NCI-H1417 treated with DMSO at 0.1 percent for 48 hours (cell line): ENCODE measurements around the gene FGF12.
"Not testable (repeated sequence)": the region's sequence is repeated elsewhere in the genome, so short reads cannot be mapped to it uniquely, and the experiment has no call there.

ENCODE experiments used
- DNase-seq: peaks from one replicate; lab custom pipeline; 2025; lab: John Stamatoyannopoulos, UW

Gene FGF12

DNA sequence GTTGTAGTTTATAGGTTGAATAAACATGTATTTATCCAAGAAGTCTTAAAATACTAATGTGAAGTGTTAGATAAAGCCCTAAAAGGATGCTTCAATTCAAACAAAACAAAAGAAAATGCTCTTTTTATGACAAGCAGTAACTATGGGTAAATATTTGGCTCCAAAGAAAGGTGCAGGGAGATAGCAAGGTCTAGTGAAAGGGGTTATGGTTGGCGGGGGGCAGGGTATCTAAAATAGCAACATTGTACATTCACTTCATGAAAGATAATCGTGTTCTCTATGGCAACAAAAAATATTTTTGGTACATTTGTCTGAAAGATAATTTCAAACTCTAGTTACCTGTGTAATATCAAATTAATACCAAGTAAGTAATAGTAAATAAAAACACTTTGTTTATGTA is 149.5 kb downstream of the FGF12 start:
- no peak for DNase-seq

DNA sequence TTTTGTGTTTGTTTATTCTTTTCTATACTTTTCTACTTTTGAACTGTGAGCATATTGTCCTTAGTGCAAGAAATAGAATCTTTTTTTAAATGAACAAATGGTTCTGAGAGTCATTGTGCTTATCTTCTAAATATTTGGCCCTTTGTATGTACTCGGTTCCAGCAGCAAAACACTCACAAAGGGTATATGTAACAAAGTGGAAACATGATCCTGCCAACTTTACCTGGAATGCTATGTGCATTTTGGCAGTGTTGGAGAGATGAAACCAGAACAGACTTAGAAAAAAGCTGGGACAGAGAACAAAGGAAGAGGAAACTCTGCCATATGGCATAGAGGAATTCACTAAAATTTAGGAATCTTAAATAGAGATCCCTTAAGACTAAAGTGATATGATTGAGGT is 150.1 kb downstream of the FGF12 start:
- no peak for DNase-seq

DNA sequence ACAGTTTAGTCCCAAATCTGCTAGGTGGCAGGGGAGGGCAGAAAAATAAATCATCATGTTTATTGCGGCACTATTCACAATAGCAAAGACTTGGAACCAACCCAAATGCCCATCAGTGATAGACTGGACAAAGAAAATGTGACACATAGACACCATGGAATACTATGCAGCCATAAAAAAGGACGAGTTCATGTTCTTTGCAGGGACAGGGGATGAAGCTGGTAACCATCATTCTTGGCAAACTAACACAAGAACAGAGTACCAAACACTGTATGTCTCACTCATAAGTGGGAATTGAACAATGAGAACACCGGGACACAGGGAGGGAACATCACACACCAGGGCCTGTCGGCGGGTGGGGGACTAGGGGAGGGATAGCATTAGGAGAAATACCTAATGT is 150.6 kb downstream of the FGF12 start:
- not testable (repeated sequence) for DNase-seq

DNA sequence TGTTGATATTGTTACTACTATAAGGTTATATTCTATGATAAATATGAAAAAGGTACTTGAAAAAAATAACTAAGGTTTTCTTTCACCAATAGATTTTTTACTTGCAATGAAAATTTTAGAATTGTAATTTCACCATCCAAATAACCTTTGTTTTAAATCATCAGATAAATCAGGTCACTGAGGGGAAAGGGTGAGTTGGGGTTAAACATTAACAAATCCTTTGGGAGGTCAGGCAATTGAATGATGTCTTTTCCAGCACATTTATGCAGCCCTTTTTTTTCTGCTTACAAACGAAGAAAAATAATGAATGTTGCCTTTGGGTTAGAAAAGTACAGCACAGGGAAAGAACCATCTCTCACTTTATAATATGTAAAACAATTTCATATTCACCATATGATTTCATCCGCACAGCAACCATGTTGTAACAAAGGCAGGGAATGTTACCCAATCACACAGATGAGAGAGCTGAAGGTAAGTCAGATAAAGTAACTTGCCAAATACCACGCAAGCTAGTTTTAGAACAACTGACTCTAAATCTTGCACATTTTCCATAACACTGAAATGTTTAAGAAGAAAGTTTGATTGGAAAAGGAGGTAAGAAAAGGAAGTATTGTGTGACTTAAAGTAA is 151.3 kb downstream of the FGF12 start:
- DNase-seq: no peak

DNA sequence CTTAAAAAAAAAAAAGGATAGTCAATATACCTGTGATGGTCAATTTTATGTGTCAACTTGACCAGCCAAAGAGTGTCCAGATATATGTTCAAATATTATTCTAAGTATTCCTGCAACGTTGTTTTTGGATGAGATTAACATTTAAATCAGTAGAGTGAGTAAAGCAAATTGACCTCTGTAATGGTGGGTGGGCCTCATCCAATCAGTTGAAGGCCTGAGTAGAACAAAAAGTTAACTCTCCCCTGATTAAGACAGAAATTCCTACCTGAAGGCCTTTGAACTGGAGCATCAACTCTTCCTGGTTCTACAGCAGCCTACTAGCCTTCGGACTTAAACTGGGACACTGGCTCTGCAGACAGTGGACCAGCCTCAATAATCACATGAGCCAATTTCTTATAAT is 154.1 kb downstream of the FGF12 start:
- DNase-seq: no peak

DNA sequence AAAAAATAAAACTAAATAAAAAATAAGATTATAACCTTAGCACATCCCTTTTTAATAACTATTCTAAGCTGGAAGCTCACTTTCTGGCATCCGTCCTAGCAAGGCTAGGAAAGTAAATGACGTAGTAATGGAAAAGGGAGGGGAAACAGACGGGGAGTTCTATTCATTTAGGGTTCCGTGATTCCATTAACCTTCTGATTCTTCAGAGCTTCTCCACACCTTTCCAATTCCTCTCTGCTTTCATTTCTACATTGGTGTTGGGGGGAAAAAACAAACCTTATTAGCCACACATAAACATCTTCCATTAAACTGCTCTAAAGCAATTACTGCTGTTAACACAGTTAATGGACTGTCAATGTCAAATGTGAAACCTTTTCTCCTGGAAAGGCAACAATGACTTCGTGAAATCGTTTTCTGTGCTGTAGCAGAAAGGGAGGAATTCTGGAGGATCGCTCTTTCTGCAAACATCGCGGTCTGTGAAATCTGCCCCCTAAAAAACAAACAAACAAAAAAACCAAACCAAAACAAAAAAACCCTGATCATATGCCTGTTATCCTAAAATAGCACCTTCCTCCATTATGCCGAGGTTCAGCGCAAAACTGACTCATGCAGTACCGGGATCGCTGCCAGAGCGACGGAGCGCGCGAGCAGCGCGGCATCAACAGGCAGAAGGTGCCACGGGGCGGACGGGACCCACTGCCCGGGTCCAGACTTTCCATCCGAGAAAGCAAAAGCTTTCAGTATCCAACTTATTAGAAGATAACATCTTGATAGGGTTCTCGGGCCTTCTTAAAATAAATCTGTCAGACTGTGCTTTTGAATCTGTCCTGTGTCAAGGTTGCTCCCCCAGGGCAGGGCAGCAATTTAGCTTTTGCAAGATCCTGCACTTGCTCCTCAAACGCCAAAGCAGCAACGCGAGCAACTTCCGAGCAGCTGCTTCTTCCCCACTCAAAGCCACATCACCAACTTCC is 156.2 kb downstream of the FGF12 start:
- DNase-seq: no peak

DNA sequence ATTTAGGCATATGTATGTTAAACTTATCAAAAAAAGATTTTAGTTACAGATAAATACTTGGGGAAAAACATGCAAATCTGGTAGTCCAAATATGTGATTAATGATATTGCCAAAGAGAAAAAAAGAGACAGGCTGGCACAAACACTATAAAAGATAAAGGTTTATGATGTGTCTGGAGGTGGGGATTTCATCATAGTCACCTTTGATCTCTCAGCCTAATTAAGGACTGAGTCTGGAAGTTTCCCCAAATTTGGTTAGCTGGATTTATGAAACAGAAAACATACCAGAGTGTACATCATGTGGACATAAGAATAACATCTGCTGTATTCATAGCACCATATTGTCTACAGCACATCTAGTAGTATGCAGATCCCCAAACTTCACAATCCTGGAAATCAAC is 157.0 kb downstream of the FGF12 start:
- DNase-seq: no peak

DNA sequence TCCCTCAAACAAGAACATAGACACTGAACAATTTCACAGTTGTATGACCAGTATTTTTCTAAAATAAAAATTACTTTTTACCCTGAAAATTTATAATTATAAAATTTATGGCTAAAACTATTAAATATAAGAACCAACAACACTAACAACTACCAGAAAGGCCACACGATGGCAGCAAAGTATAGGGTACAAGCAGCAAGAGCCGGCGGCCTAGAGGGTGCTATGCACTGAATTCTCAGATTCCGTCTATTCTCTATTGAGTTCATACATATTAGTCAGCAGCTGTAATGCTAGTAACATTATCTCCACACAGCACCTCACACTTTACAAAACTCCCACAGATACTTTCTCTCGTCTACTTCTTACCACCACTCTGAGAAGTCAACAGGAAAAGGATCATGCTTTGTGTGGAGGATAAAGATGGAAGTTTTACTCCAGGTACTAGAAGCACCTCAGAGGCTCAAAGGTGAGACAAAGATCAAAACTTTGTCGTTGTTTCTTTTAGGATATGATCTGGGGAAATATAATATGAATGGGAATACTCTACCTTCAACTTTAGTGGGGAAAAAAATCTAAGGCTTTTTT is 160.5 kb downstream of the FGF12 start:
- DNase-seq: peak; percentile 48

DNA sequence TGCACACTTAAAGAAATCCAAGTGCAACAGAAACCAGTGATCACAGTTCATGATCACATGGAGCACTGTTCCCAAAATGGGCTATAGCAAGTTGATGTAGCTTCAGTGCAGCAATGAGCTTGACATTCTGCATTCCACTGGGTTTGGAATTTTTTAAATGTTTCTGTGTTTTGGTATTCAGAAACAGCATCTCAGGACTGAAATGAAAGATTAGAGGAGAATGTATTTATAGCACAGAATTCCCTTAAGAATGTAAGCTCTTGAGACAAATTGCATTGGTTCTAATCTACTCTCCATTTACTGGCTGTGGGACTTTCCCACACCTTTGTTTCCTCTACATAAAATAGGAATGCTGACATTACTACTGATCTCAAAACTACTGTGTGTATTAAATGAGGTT is 162.7 kb downstream of the FGF12 start:
- DNase-seq: no peak

DNA sequence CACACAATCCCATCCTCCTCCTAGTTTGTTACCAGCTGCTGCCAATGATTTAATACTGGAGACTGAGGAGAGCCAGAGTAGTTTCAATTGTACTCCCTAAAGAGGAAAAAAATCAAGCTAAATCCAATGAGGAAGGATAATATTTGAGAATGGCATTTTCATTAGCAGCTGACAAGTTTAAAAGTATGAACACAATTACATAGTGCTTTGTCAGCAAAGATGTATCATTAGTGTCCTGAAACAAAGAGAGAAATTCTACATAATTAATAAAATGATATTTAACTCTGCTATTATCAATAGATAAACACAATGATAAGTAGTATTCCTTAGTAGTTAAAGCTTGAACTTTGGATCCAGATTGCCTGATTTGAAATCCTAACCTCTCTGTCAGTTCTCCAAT is 163.9 kb downstream of the FGF12 start:
- no peak for DNase-seq

DNA sequence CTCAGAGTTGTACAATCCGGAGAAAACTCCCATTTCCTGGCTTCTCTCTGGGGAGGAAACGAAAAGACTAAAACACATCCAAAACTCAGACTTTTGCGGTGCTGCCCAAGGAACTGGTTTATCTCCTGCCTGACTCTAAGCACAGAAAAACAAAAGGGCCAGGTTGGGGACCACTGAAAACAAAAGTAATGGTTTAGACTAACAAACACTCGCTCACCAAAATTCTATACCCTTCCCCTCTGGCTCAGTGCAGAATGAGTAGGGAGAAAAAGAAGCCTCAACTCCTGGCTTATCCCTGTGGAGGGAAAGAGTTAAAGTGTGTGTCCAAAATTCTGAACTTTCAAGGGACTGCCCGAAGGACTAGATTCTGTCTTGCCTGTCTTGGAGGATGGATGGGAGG is 173.6 kb downstream of the FGF12 start:
- no peak for DNase-seq

DNA sequence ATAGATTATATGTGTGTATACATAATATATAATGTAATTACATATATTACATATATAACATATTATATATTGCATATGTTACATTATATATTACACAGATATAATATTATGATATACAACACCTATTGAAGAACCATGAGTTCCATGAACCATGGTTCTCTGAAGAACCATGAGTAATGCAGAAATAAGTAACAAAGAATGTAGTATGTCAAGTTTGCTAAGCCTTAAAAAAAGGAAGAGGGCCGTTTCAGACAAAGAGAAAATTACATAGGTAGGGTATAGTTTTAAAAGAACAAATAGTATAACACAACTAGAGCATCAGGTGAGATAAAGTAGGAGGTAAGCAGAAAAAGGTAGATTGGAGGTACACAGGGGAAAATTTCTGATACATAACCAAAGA is 177.0 kb downstream of the FGF12 start:
- DNase-seq: no peak

DNA sequence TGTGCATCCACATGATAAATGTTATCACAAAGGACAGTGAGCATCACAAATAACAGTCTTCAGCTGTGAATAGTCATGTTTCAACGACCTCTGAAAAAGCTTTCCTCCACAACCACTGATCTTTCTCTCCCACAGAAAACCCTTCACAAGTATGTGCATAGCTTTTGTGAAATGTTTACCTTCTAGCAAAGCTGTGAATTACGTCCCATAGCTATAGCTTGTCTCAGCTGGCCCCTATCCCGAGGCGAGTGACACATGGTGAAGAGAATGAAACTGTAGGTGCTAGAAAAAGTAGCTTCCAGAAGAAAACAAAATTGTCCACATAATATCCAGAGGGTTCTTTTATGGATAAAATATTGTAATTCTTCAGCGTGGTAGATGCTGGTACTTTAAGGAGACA is 182.0 kb downstream of the FGF12 start:
- DNase-seq: no peak

DNA sequence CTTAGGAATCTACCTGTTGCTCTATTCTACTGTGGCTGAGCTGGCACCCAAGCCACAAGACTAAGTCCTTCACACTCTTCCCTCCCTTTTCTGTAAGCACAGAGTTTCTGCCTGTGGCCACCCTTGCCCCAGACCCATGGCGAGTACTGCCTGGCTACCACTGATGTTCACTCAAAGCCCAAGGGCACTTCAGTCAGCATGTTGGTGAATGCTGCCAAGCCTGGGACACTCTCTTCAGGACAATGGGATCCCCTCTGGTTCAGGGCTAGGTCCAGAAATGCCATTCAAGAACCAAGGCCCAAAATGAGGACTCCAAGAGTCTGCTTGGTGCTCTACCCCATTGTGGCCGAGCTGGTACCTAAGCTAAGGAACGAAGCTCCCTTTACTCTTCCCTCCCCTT is 184.2 kb downstream of the FGF12 start:
- no peak for DNase-seq

DNA sequence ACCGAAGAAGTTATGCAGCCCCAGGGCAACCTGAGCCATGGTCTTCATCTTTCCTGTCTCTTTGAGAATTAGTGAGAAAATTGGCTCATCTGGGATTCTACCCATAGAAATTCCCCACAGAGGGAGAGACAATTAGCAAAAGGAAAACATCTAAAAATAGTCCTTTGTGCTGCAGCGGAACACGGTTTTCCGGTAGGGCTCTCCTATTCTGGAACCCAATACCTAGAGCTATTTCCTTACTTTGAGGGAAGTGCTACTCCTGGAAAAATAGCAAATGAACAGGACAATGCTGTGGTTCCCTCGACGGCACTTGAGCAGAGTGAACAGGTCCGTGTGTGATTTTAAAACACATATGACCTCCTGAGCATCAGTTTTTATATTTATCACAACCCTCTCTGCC is 210.5 kb downstream of the FGF12 start:
- DNase-seq: no peak

DNA sequence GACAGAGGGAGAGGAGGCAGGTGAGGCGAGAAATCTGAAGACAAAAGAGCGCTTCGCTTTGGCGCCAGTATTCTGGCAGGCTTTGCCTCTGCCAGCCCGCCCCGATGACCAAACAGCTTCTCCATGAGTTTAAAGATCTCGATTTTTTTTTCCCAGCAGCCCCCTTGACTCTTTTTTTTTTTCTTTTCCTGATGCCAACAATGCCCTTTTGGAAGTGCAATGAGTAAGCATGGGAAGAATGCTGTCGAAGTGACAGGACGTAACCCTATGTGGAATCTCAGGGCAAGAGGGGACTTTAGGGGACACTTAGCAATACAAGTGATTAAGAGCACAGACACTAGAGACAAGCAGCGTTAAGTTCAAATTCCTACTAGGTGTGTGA is 211.7 kb downstream of the FGF12 start:
- DNase-seq: no peak

DNA sequence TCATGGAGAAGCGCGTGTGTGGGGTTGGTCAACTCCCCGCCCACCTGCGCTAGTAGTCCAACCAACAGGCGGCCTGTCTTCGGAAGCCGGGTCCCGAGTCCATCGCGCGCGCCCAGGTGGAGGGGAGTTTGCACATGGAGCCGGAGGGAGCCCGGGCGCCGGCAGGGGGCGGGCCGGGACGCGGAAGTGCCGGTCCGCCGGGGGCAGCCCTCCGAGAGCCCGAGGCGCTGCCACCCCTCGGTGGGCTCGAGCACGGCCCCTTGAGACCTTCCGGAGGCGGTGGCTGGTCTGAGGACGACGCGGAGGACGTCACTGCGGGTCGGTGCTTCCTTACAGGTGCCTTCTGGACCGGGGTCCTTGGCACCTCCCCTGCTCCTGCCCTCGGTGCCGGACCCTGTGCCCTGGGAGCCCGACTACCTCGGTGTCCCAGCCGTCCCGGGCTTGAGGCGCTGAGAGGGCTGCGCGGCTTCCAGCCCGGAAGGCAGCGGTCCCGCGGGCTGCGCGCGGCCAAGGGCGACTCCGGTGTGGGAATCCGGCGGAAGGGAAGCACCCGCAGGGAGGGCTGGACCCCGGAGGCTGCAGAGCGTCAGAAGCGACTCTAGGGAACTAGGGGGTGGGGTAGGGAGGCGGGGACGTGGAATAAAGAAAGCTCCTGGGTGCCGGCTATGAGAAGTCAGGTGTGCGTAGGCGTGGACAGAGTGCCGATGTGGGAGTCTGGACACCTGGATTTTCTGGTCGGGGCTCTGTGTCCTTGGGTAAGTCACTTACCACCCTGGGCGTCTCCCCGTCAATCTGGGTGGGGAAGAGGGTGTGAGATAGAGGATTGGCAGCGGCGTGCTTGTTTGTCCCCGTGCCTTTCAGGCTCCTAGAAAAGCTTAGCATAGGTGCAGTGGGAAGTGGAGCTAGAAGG is 212.3 kb downstream of the FGF12 start:
- DNase-seq: peak; percentile 67

DNA sequence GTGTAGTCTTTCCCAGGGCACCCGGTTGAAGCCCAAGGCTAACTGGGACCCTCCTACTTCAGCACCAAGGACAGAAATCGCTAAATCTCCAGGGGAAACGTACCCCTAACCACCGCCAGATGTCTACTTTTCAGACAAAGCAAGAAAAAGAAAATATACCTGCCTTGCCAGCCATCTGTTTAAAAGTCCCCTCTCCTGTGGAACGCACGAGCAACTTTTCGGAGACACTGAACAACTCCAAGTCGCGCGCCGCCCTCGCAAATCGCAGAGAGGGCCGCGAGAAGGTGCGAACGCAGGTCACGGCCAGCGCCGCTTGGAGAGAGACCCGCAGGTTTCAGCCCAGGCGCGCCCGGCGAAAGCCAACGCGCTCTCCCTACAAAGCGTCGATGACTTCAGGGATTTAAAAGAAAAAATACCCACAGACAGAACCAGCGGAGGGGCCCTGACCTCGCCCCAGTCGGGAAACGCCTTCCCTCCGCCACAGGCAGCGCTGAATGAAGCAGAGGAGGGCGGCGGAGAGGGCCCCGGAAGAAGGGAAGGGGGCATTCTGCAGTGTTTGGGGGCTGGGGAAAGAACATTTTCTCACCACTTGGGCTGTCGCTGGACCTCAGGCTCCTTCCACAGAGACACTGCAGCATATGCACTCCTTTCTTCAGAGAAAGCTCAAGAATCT is 213.1 kb downstream of the FGF12 start:
- DNase-seq: no peak

DNA sequence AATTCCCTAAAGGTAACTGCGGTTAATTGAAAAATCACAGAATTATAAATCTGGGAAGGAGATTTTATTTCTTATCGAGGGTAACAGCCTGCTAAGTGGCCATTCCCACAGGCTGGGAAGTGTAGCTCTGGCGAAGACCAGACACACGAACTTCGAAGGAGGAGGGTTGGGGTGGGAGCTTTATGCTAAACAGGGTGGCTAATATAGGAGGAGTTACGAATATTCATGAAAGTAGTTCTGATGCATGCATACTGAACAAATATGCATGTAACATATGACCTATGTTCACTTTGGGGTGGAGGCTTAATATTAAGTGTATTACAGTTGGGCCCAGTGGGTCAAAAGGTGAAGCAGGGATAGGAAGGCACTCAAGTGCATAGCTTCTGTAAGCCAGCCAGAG is 221.6 kb downstream of the FGF12 start:
- no peak for DNase-seq

DNA sequence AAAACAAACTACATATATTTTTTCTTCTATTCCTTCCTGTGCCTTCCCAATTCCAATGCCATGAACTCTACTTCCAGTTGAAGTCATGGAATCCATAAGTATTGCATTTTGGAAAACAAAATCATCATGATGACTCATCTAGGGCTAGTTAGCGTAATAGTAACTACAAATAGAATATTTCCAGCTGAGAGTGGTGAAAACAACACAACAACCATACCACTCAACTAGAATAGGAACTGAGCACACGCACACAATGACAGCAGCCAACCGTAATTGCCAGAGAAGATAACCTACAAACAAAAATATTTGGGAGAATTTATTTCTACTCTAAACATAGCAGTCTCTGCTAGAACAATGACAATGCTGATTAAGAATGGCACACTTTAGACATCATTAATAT is 225.9 kb downstream of the FGF12 start:
- DNase-seq: no peak

DNA sequence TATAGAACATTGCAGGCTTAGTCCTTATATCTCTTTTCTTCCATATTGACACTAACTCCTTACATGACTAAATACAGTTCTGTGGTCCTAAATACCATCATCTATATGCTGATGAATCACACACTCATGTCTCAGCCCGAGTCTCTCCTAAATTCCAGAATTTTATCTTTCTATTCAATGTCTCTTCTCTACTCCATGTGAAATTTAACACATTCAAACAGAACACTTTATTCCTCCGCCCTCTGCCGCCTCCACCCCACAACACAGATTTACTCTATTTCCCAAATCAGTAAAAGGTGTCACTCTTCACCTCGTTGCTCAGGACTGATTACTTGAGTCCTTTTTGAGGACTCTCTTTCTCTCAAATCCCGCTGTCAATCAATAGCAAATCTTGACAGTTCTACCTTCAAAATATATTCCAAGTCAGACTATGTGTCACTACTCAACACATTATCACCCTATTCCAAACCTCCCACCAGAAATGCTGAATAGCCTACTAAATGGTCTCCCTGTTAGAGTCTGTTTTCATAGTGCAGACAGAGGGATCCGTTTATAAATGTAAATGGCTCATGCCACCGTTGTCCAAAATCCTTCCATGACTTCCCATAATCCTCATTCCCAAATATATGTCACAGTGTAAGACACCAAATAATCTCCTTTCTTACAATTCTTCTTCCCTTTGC is 230.3 kb downstream of the FGF12 start:
- no peak for DNase-seq
